HepG2 (cell line): ENCODE measurements around the gene KCTD19. TPM values are rescaled to one million over a fixed set of nuclear protein-coding genes. Genes with fewer than 3 reads are reported as not detected.
A peak's percentile ranks its signal among the peaks of the same experiment; 100 is the strongest.

ENCODE experiments used
- BORCS8-MEF2B ChIP-seq: sonication (generic); formaldehyde crosslinking; IDR thresholded peaks from 2 replicates; pipeline ENCODE4 v1.8.0; 2022; ENCODE audit warnings: mild to moderate bottlenecking, missing genetic modification reagents
- CAMTA2 ChIP-seq: sonication (generic); formaldehyde crosslinking; IDR thresholded peaks from 2 replicates; pipeline ENCODE4 v1.4.0; 2020; ENCODE audit warnings: mild to moderate bottlenecking, missing genetic modification reagents, borderline replicate concordance
- CENPT ChIP-seq: sonication (generic); formaldehyde crosslinking; IDR thresholded peaks from 2 replicates; pipeline ENCODE4 v1.8.0; 2022; ENCODE audit warnings: low read depth, mild to moderate bottlenecking, moderate library complexity, missing genetic modification reagents
- ELF4 ChIP-seq: sonication (generic); formaldehyde crosslinking; IDR thresholded peaks from 2 replicates; pipeline ENCODE4 v1.5.0; 2020; ENCODE audit warnings: missing genetic modification reagents, mild to moderate bottlenecking, moderate library complexity, borderline replicate concordance
- LCORL ChIP-seq, 2 experiments: fragments of 450-650 bp in 1 of 2; sonication (generic) in 1 of 2; formaldehyde crosslinking in 1 of 2; IDR thresholded peaks; 2 replicates each; pipeline versions ENCODE4 v1.5.0 to v1.6.1; 2017 to 2020; ENCODE audit warnings: antibody characterized with exemption in 1 of 2, missing genetic modification reagents in 1 of 2
- LRRFIP1 ChIP-seq: sonication (generic); formaldehyde crosslinking; conservative IDR thresholded peaks from 2 replicates; pipeline ENCODE4 v1.4.0; 2020; ENCODE audit warnings: missing genetic modification reagents
- STAT5B ChIP-seq: sonication (generic); formaldehyde crosslinking; IDR thresholded peaks from 2 replicates; pipeline ENCODE4 v1.4.0; 2020; ENCODE audit warnings: missing genetic modification reagents
- TCF7L2 ChIP-seq: IDR thresholded peaks from 2 replicates; pipeline ENCODE4 v1.6.1; 2011; ENCODE audit warnings: mild to moderate bottlenecking, low read depth, low read length, moderate library complexity
- ZHX2 ChIP-seq, 2 experiments: sonication (generic) in 1 of 2; formaldehyde crosslinking in 1 of 2; IDR thresholded peaks; 2 replicates each; pipeline versions ENCODE4 v1.6.1 to v1.9.0; 2014 to 2022; ENCODE audit warnings: antibody characterized with exemption in 1 of 2, borderline replicate concordance in 1 of 2, inconsistent platforms in 1 of 2, low read depth in 1 of 2, missing genetic modification reagents in 1 of 2
- ZNF143 ChIP-seq: sonication (generic); formaldehyde crosslinking; IDR thresholded peaks from 2 replicates; pipeline ENCODE4 v1.4.0; 2020; ENCODE audit warnings: missing genetic modification reagents
- ZNF3 ChIP-seq: IDR thresholded peaks from 2 replicates; pipeline ENCODE4 v1.7.0; 2017; ENCODE audit warnings: inconsistent platforms
- ZNF441 ChIP-seq: sonication (generic); formaldehyde crosslinking; IDR thresholded peaks from 2 replicates; pipeline ENCODE4 v1.7.0; 2021; ENCODE audit warnings: missing genetic modification reagents, borderline replicate concordance
- ZNF710 ChIP-seq: sonication (generic); formaldehyde crosslinking; IDR thresholded peaks from 2 replicates; pipeline ENCODE4 v1.5.0; 2020; ENCODE audit warnings: mild to moderate bottlenecking, missing genetic modification reagents, borderline replicate concordance
- ZNF776 ChIP-seq: sonication (generic); formaldehyde crosslinking; IDR thresholded peaks from 2 replicates; pipeline ENCODE4 v1.4.0; 2020; ENCODE audit warnings: mild to moderate bottlenecking, missing genetic modification reagents
- ZNF790 ChIP-seq: sonication (generic); formaldehyde crosslinking; IDR thresholded peaks from 2 replicates; pipeline ENCODE4 v1.8.0; 2022; ENCODE audit warnings: missing genetic modification reagents, mild to moderate bottlenecking, borderline replicate concordance
- polyA plus RNA-seq, 8 experiments: library from polyadenylated mRNA; depleted of rRNA in 3 of 8; stranded (reverse) in 7 of 8; unstranded in 1 of 8; fragments of >200 nt; fragmentation: Illumina TruSeq in 4 of 8; extraction: Trizol in 4 of 8; gene quantifications; 2 replicates each; pipeline versions ENCODE4 v1.2.1 to v1.2.3, GENCODE V29; 2011 to 2016; ENCODE audit warnings: low read depth in 4 of 8, missing spikeins in 1 of 8, mixed read lengths in 1 of 8; ENCODE audit not compliant: insufficient read depth in 1 of 8
- total RNA-seq, 5 experiments: library from RNA; depleted of rRNA; stranded (reverse); fragments of >200 nt; fragmentation: Illumina TruSeq; extraction: Trizol; gene quantifications; 2 replicates each; pipeline ENCODE4 v1.2.3, GENCODE V29; 2016; ENCODE audit warnings: low read depth in 1 of 5
- TF ChIP-seq, protein P1 (sequence below): sonication (generic); formaldehyde crosslinking; IDR thresholded peaks from 2 replicates; pipeline ENCODE4 v1.5.1; 2020; ENCODE audit warnings: mild to moderate bottlenecking, moderate library complexity, missing genetic modification reagents

KCTD19 gene
- total and polyA plus RNA-seq, 2 of the 13 experiments (the other 11 are each of a cell fraction or from before 2014, with no cell fraction given) = not detected

GRCh38 chr16:67248401-67249177, 78.0 kb downstream of the KCTD19 start, which contains the start of gene SLC9A5 (continued):
- TF ChIP-seq ZHX2 (IDR thresholded peaks at IDR 0.05; ENCODE audit: low read depth) (no peak), ZHX2 (CRISPR knock-in tag; IDR thresholded peaks at IDR 0.05; ENCODE audit: borderline replicate concordance) (no peak), ELF4 (CRISPR knock-in tag) (no peak), ZNF710 (CRISPR knock-in tag) (no peak), LCORL (IDR thresholded peaks at IDR 0.05) (no peak), LCORL (CRISPR knock-in tag; IDR thresholded peaks at IDR 0.05) (no peak), ZNF143 (CRISPR knock-in tag) (0 out of 2 replicates have a peak, but pooled peaks have one; percentile 17), ZNF3 (no peak), STAT5B (no peak), CENPT (no peak), ZNF790 (CRISPR knock-in tag) (no peak), ZNF776 (CRISPR knock-in tag) (no peak; the same call in 1 of the 2 replicates), CAMTA2 (CRISPR knock-in tag) (no peak), TCF7L2 (no peak), ZNF441 (CRISPR knock-in tag) (no peak), BORCS8-MEF2B (no peak), LRRFIP1 (CRISPR knock-in tag) (no peak)
- TF ChIP-seq, protein P1, sequence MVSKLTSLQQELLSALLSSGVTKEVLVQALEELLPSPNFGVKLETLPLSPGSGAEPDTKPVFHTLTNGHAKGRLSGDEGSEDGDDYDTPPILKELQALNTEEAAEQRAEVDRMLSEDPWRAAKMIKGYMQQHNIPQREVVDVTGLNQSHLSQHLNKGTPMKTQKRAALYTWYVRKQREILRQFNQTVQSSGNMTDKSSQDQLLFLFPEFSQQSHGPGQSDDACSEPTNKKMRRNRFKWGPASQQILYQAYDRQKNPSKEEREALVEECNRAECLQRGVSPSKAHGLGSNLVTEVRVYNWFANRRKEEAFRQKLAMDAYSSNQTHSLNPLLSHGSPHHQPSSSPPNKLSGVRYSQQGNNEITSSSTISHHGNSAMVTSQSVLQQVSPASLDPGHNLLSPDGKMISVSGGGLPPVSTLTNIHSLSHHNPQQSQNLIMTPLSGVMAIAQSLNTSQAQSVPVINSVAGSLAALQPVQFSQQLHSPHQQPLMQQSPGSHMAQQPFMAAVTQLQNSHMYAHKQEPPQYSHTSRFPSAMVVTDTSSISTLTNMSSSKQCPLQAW (CRISPR knock-in tag) = no peak
